Measurements from ENCODE around the gene MLLT10. TPM values are rescaled to one million over a fixed set of nuclear protein-coding genes. Genes with fewer than 3 reads are reported as not detected.

MLLT10 gene
- total RNA-seq, 2 donors from 2014 or later, result 55.8 to 62.9 TPM

DNA sequence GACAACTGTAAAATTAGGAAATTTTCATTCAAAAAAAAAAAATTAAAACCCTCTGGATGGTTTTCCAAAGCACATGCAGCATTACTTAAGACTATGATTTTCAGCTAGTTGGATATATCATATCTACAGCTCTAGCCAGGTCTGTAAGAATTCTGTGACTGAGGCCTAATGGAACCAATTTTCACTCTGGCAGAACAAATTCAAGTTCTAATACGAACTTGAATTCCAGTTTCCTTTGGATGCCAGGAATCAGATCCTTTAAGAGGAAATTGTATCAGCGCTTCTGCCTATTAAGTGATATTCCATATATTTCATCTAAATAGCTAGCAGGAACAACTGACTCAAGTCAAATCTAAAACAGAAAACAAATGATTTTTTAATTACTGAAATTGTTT lies 43.3 kb upstream of the MLLT10 start:
- Mint-ChIP-seq H3K27ac (no peak overlapping the region), H3K4me3 (no peak overlapping the region), H3K27me3 (ENCODE audit: insufficient read depth) (no peaks in the 10 kb centered on the region), H3K4me1 (peaks cover 24% of the 10 kb centered on the region), H3K9me3 (no peaks in the 10 kb centered on the region), H3K36me3 (ENCODE audit: low read depth) (peaks cover 12% of the 10 kb centered on the region)
- TF ChIP-seq, protein P1, sequence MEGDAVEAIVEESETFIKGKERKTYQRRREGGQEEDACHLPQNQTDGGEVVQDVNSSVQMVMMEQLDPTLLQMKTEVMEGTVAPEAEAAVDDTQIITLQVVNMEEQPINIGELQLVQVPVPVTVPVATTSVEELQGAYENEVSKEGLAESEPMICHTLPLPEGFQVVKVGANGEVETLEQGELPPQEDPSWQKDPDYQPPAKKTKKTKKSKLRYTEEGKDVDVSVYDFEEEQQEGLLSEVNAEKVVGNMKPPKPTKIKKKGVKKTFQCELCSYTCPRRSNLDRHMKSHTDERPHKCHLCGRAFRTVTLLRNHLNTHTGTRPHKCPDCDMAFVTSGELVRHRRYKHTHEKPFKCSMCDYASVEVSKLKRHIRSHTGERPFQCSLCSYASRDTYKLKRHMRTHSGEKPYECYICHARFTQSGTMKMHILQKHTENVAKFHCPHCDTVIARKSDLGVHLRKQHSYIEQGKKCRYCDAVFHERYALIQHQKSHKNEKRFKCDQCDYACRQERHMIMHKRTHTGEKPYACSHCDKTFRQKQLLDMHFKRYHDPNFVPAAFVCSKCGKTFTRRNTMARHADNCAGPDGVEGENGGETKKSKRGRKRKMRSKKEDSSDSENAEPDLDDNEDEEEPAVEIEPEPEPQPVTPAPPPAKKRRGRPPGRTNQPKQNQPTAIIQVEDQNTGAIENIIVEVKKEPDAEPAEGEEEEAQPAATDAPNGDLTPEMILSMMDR (conservative IDR thresholded peaks at IDR 0.05), result no peak
- Histone ChIP-seq H3K27me3 (ENCODE audit: control insufficient read depth, insufficient read depth, low read length, poor library complexity, severe bottlenecking) (no peaks in the 10 kb centered on the region), H3K9ac (ENCODE audit: extremely low read depth, low read length, poor library complexity, severe bottlenecking) (no peak overlapping the region), H3K9me3 (ENCODE audit: control insufficient read depth, low read length) (no peaks in the 10 kb centered on the region), H3K27ac (ENCODE audit: low read depth, low read length) (no peak overlapping the region), H3K36me3 (ENCODE audit: control insufficient read depth, insufficient read depth, low read length) (peaks cover 24% of the 10 kb centered on the region), H3K4me1 (ENCODE audit: control insufficient read depth, insufficient read depth, low read length) (peaks cover 7% of the 10 kb centered on the region), H3K4me3 (ENCODE audit: low read length) (no peak overlapping the region)
- WGBS, 2 experiments (ENCODE audit: insufficient coverage in 1 of 2, insufficient read length in 1 of 2), result 91% methylated on average over 2 of the region's 2 CpGs; no CpG with 5 or more reads in 1 of the 2 experiments
- no peak for DNase-seq

- Mint-ChIP-seq H3K27me3 (ENCODE audit: insufficient read depth) (peaks cover under 1% of the 10 kb centered on the region), H3K9me3 (no peaks in the 10 kb centered on the region), H3K4me1 (peaks cover 25% of the 10 kb centered on the region), H3K36me3 (ENCODE audit: low read depth) (peaks cover 9% of the 10 kb centered on the region), H3K27ac (no peak overlapping the region), H3K4me3 (no peak overlapping the region)
- DNase-seq, result no peak
- H3K9ac ChIP-seq (ENCODE audit: extremely low read depth, low read length, poor library complexity, severe bottlenecking), result no peak overlapping the region
- no peaks in the 10 kb centered on the region for H3K27me3 ChIP-seq (ENCODE audit: control insufficient read depth, insufficient read depth, low read length, poor library complexity, severe bottlenecking)
- no peak overlapping the region for H3K27ac ChIP-seq (ENCODE audit: low read depth, low read length)
- WGBS, 2 experiments (ENCODE audit: insufficient coverage in 1 of 2, insufficient read length in 1 of 2), result 94 to 99% methylated on average over 3 of the region's 3 CpGs
- peaks cover 21% of the 10 kb centered on the region for H3K36me3 ChIP-seq (ENCODE audit: control insufficient read depth, insufficient read depth, low read length)
- peak overlapping the region; percentile 26 for H3K4me3 ChIP-seq (ENCODE audit: low read length)
- H3K4me1 ChIP-seq (ENCODE audit: control insufficient read depth, insufficient read depth, low read length), result peaks cover 7% of the 10 kb centered on the region
- no peaks in the 10 kb centered on the region for H3K9me3 ChIP-seq (ENCODE audit: control insufficient read depth, low read length)
- TF ChIP-seq, protein P1 (conservative IDR thresholded peaks at IDR 0.05), result no peak
Measured at GRCh38 chr10:21492421-21492820, 41.6 kb upstream of the MLLT10 start.

- TF ChIP-seq, protein P1 (conservative IDR thresholded peaks at IDR 0.05), result no peak
- Mint-ChIP-seq H3K4me1 (peaks cover 32% of the 10 kb centered on the region), H3K9me3 (no peaks in the 10 kb centered on the region), H3K27me3 (ENCODE audit: insufficient read depth) (peaks cover 14% of the 10 kb centered on the region), H3K36me3 (ENCODE audit: low read depth) (peaks cover 4% of the 10 kb centered on the region), H3K27ac (peak overlapping the region; percentile 83), H3K4me3 (peak overlapping the region; percentile 79)
- 92% methylated on average over 6 to 9 of the region's 9 CpGs for WGBS, 2 experiments (ENCODE audit: insufficient coverage in 1 of 2, insufficient read length in 1 of 2)
- peak overlapping the region; percentile 89 for H3K4me3 ChIP-seq (ENCODE audit: low read length)
- H3K9me3 ChIP-seq (ENCODE audit: control insufficient read depth, low read length), result no peaks in the 10 kb centered on the region
- peaks cover 11% of the 10 kb centered on the region for H3K4me1 ChIP-seq (ENCODE audit: control insufficient read depth, insufficient read depth, low read length)
- H3K9ac ChIP-seq (ENCODE audit: extremely low read depth, low read length, poor library complexity, severe bottlenecking), result peak overlapping the region; percentile 89
- H3K27me3 ChIP-seq (ENCODE audit: control insufficient read depth, insufficient read depth, low read length, poor library complexity, severe bottlenecking), result no peaks in the 10 kb centered on the region
- peaks cover 13% of the 10 kb centered on the region for H3K36me3 ChIP-seq (ENCODE audit: control insufficient read depth, insufficient read depth, low read length)
- no peak overlapping the region for H3K27ac ChIP-seq (ENCODE audit: low read depth, low read length)
- DNase-seq, result no peak
Measured at GRCh38 chr10:21493784-21494183, 40.2 kb upstream of the MLLT10 start.
